ENCODE results near the gene CALML5.

GRCh38 chr10:5490698-5491464, 8.5 kb downstream of the CALML5 start:
- no peak for TF ChIP-seq EZH2 (IDR thresholded peaks at IDR 0.05)
- no peak for TF ChIP-seq POLR2AphosphoS5 (IDR thresholded peaks at IDR 0.05; ENCODE audit: borderline replicate concordance, low read depth, low read length)
- TF ChIP-seq FOXP2 (optimal IDR thresholded peaks at IDR 0.05; ENCODE audit: control extremely low read depth, extremely low read length, insufficient read depth): no peak

All from SK-N-MC (cell line).